ENCODE results near the gene KLHL5.

DNA sequence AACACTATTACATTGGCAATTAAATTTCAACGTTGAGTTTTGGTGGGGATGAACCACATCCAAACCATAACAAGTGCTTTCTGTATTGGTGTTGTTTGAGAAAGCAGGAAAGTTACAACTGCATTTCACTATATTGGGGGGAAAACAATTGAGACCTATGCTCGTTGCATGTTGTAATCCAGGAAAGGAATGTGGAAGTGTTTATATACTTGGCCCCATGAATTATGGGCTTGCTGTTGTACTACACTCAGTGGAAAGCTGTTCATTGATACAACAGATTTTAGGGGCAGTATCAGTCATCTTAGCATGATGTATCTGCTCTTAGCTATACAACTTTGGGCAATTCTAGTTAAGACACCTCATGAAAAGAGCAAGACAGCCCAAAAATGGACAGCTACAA lies 52.4 kb downstream of the KLHL5 start:
- TF ChIP-seq, protein P1, sequence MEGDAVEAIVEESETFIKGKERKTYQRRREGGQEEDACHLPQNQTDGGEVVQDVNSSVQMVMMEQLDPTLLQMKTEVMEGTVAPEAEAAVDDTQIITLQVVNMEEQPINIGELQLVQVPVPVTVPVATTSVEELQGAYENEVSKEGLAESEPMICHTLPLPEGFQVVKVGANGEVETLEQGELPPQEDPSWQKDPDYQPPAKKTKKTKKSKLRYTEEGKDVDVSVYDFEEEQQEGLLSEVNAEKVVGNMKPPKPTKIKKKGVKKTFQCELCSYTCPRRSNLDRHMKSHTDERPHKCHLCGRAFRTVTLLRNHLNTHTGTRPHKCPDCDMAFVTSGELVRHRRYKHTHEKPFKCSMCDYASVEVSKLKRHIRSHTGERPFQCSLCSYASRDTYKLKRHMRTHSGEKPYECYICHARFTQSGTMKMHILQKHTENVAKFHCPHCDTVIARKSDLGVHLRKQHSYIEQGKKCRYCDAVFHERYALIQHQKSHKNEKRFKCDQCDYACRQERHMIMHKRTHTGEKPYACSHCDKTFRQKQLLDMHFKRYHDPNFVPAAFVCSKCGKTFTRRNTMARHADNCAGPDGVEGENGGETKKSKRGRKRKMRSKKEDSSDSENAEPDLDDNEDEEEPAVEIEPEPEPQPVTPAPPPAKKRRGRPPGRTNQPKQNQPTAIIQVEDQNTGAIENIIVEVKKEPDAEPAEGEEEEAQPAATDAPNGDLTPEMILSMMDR (IDR thresholded peaks at IDR 0.05; ENCODE audit: poor library complexity, severe bottlenecking): no peak
- no peak for TF ChIP-seq SMC3 (conservative IDR thresholded peaks at IDR 0.05; ENCODE audit: poor library complexity)
- TF ChIP-seq EZH2 (IDR thresholded peaks at IDR 0.05; ENCODE audit: borderline replicate concordance, insufficient read depth, low read length, poor library complexity, severe bottlenecking): no peak

Data from neural cell (in vitro differentiated cells).